Left hindlimb (tissue), 1 donor: Measurements from ENCODE around the gene HS6ST1.

ENCODE experiments used
- DNase-seq: peaks from one replicate; pipeline ENCODE4 v3.0.0-alpha.2; 2018

Gene HS6ST1

DNA sequence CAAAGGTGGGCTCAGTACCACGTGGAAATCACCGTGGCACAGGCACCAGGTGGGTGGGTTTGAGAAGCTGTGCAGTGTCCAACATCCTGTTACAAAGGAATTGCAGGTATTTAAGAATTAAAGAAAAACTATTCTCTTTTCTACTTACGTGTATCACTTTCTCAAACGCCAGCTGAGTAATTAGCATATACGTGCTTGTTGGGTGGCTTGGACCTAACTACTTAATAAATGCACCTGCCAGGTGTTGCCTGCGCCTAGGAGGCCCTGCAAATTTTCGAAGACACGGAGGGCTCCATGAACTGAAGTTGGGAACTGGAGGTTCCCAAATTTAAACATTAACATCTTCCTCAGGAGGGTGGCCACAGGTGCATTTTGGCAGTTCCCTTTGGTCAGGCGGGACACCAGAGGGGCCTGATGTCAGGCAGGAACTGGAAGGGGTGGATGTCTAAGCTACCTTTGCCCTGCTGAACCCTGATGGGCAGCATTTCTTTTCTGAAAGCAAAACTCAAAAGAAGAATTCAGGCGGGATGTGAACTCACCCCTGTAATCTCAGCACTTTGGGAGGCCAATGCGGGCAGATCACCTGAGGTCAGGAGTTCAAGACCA lies 84.8 kb downstream of the HS6ST1 start:
- DNase-seq: no peak

DNA sequence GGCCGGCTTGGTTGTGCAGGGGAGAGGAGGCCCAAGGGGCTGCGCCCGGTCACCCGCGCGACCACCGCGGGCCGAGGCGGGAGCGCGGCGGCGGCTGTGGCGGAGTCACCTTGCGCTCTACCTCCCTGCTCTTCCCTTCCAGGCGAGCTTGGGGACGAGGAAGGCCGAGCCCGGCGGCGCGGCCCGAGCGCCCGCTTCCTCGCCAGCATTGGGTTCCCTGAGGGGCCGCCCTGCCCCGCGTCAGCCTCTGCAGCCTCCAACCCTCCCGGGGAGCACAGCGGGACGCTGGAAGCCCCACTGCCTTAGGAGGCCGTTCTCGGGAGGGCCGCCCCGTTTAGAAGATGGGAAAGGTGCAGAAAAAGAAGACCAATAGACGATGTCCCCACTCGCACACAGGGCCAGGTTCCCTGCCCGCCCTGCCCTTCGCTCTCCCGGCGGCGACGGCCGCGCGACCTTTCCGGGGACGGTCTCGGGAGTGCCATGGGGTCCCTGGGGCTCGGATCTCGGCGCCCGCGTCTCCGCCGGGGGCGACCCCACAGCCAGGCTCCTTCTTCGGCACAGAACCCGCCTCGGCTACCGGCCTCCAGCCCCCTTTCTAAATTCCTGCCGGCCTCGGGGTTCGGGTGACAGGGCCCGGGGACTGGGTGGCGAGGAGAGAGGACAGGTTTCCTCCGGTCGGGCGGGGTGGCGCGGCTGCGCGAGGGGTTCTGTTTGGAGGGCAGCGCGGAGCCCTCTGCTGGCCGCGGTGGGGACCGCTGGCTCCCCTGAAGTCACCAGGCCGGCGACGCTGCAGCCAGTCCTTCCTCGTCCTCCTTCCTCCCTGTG lies 85.5 kb downstream of the HS6ST1 start:
- peak; percentile 84 for DNase-seq

DNA sequence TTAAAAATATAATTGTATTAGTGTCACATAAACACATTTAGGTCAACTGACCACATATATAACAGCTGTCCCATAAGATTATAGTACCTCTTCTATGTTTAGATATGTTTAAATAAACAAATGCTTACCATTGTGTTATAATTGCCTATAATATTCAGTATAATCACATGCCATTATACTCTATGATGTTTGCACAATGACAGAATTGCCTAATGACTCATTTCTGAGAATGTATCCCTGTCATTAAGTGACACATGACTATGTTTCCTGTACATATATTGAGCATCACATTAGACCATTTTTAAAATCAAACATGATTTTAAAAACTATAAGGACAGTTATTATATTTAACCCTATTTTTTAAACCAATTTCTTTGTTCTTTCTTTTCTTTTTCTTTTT lies 89.8 kb downstream of the HS6ST1 start:
- no peak for DNase-seq

DNA sequence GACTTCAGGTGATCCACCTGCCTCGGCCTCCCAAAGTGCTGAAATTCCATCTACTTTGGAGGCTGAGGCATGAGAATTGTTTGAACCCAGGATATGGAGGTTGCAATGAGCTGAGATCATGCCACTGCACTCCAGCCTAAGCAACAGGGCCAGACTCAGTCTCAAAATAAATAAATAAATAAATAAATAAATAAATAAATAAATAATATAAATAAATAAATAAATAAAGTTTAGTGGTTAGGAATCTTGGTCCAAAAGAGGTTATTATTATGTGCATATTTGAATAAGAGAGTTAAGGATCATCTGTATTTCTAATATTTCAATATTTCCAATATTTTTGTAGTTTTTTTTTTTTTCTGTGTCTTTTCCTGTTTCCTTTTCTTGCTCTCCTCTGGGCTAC lies 90.8 kb downstream of the HS6ST1 start:
- DNase-seq: no peak

DNA sequence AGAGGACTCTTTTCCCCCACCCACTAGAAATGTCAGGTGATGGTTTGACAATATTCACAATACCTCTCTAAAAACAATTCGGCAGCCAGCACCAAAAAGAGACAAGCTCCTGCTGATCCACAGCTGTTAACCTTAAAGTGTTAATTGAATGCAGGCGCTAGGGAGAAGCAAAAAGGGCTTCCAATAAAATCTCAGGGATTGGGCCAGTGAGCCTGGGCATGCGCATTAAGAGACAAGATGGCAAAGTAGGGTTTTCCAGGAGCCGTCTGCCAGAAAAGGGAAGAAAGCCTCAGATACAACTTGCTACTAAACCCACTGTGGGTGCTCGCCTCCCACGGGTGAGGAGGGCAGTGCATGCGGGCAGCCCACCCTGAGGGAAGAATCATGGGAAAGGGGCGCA lies 98.8 kb downstream of the HS6ST1 start:
- no peak for DNase-seq

DNA sequence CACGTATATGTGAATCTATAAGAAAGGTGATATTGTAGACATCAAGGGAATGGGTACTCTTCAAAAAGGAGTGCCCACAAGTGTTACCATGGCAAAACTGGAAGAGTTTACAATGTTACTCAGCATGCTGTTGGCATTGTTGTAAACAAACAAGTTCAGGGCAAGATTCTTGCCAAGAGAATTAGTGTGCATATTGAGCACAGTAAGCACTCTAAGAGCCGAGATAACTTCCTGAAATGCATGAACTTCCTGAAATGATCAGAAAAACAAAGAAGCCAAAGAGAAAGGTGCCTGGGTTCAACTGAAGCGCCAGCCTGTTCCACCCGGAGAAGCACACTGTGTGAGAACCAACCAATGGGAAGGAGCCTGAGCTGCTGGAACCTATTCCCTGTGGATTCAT lies 101.0 kb downstream of the HS6ST1 start:
- no peak for DNase-seq

DNA sequence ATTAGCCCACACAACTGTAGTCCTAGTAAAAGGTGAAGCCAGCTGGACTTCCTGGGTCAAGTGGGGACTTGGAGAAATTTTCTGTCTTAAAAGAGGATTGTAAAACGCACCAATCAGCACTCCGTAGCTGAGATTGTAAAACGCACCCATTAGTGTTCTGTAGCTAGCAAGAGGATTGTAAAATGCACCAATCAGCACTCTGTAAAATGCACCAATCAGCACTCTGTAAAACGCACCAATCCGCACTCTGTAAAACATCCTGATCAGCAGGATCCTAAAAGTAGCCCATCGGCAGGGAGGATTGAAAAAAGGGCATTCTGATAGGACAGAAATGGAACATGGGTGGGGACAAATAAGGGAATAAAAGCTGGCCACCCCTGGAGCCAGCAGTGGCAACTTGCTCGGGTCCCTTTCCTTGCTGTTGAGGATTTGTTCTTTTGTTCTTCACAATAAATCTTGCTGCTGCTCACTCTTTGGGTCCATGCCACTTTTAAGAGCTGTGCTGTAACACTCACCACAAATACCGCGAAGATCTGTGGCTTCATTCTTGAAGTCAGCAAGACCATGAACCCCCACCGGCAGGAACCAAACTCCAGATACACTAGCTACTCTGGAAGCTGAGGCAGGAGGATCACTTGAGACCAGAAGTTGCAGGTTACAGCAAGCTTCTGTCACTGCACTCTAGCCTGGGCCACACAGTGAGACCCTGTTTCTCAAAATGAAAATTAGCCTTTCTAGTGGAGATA lies 102.6 kb downstream of the HS6ST1 start:
- no peak for DNase-seq
